H1 (cell line): ENCODE data around the gene FAM131A. TPM values are rescaled to one million over a fixed set of nuclear protein-coding genes. Genes with fewer than 3 reads are reported as not detected.

Experiments
- CEBPB ChIP-seq: IDR thresholded peaks from 2 replicates; pipeline ENCODE4 v1.6.1; 2012; ENCODE audit warnings: low read depth, low read length
- CHD2 ChIP-seq: IDR thresholded peaks from 2 replicates; pipeline ENCODE4 v1.6.1; 2012; ENCODE audit warnings: low read length, improper control_type of control experiment
- MAFK ChIP-seq: IDR thresholded peaks from 2 replicates; pipeline ENCODE4 v1.6.1; 2012; ENCODE audit warnings: low read depth, mild to moderate bottlenecking, improper control_type of control experiment, low read length
- NRF1 ChIP-seq: IDR thresholded peaks from 2 replicates; pipeline ENCODE4 v1.6.1; 2011; ENCODE audit warnings: mild to moderate bottlenecking, low read depth, low read length, improper control_type of control experiment
- POLR2A ChIP-seq, 2 experiments: IDR thresholded peaks; 1 replicate in 1 of 2; 2 replicates in 1 of 2; pipeline ENCODE4 v1.6.1; 2011; ENCODE audit warnings: low read depth in 2 of 2, low read length in 2 of 2, mild to moderate bottlenecking in 2 of 2; ENCODE audit errors: control extremely low read depth in 1 of 2
- SIN3A ChIP-seq, 2 experiments: IDR thresholded peaks in 1 of 2; conservative IDR thresholded peaks in 1 of 2; 2 replicates each; pipeline ENCODE4 v1.6.1; 2011 to 2012; ENCODE audit warnings: low read length in 2 of 2, improper control_type of control experiment in 1 of 2, low read depth in 1 of 2, mild to moderate bottlenecking in 1 of 2
- SIRT6 ChIP-seq: IDR thresholded peaks from one replicate; pipeline ENCODE4 v1.7.1; 2012; ENCODE audit warnings: low read length, inconsistent platforms
- SP2 ChIP-seq: IDR thresholded peaks from 2 replicates; pipeline ENCODE4 v1.6.1; 2012; ENCODE audit warnings: mild to moderate bottlenecking, low read length, inconsistent platforms
- SRF ChIP-seq: IDR thresholded peaks from 2 replicates; pipeline ENCODE4 v1.6.1; 2011; ENCODE audit warnings: mild to moderate bottlenecking, low read depth, low read length, moderate library complexity
- SUZ12 ChIP-seq: fragments of 200-600 bp; sonication (generic); IDR thresholded peaks from 2 replicates; pipeline ENCODE4 v1.6.1; 2012; ENCODE audit warnings: mild to moderate bottlenecking, inconsistent platforms, low read length, moderate library complexity, mixed read lengths
- polyA plus RNA-seq, 7 experiments: library from polyadenylated mRNA; depleted of rRNA in 3 of 7; stranded (reverse) in 5 of 7; unstranded in 2 of 7; fragments of >200 nt in 5 of 7; fragments of 200-250 nt in 2 of 7; gene quantifications; 1 replicate in 5 of 7; 2 replicates in 1 of 7; 4 replicates in 1 of 7; pipeline versions ENCODE4 v1.2.1 to v1.2.3, GENCODE V29; 2011 to 2013; ENCODE audit warnings: missing spikeins in 2 of 7, mixed read lengths in 2 of 7
- total RNA-seq: library from RNA; stranded (reverse); fragmentation: NEBNext Ultra II Directional; extraction: Animal tissue kit (Norgen Biotek cat#: 25700); gene quantifications from 2 replicates; pipeline ENCODE4 v1.2.1, GENCODE V29; 2021
- TF ChIP-seq, protein P1 (sequence below): fragments of 300-600 bp; sonication (generic); IDR thresholded peaks from 2 replicates; pipeline ENCODE4 v1.7.1; 2012; ENCODE audit warnings: low read length, moderate library complexity, mild to moderate bottlenecking, inconsistent platforms; ENCODE audit not compliant: insufficient replicate concordance
- TF ChIP-seq, protein P2 (sequence below): IDR thresholded peaks from 2 replicates; pipeline ENCODE4 v1.6.1; 2012; ENCODE audit warnings: inconsistent platforms

FAM131A gene
- total and polyA plus RNA-seq, 2 of the 8 experiments (the other 6 are each of a cell fraction or from before 2014, with no cell fraction given), result 16.0 to 21.9 TPM

DNA sequence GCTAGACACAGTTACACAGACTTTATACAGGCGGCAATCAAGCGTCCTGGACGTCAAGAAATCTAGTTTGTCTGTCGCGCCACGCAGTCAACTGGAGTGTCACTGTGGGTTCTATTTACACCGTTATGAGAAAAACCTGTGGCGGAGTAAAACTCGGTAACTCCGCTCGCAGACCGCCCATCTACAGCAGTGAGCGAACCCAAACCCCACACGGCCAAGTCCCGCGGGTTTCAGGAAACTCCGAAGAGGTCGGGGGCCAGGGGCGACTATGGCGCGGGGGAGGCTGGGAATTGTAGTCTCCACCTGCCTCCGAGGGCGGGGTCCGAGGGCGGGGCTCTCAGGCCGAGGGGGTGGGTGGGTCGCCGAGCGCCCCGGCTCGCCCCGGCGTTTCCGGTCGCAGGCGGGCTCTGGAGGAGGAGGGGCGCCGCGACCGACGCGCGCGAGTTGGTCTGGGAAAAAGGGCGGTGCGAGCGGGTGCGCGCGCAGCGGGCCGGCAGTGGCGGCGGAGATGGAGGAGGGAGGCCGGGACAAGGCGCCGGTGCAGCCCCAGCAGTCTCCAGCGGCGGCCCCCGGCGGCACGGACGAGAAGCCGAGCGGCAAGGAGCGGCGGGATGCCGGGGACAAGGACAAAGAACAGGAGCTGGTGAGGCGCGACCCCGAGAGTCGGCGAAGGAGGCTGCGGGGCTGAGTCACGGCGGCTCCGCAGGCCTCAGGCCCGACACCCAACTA, 38.5 kb upstream of the FAM131A start, which contains the start of gene PSMD2 (continued):
- TF ChIP-seq, protein P1, sequence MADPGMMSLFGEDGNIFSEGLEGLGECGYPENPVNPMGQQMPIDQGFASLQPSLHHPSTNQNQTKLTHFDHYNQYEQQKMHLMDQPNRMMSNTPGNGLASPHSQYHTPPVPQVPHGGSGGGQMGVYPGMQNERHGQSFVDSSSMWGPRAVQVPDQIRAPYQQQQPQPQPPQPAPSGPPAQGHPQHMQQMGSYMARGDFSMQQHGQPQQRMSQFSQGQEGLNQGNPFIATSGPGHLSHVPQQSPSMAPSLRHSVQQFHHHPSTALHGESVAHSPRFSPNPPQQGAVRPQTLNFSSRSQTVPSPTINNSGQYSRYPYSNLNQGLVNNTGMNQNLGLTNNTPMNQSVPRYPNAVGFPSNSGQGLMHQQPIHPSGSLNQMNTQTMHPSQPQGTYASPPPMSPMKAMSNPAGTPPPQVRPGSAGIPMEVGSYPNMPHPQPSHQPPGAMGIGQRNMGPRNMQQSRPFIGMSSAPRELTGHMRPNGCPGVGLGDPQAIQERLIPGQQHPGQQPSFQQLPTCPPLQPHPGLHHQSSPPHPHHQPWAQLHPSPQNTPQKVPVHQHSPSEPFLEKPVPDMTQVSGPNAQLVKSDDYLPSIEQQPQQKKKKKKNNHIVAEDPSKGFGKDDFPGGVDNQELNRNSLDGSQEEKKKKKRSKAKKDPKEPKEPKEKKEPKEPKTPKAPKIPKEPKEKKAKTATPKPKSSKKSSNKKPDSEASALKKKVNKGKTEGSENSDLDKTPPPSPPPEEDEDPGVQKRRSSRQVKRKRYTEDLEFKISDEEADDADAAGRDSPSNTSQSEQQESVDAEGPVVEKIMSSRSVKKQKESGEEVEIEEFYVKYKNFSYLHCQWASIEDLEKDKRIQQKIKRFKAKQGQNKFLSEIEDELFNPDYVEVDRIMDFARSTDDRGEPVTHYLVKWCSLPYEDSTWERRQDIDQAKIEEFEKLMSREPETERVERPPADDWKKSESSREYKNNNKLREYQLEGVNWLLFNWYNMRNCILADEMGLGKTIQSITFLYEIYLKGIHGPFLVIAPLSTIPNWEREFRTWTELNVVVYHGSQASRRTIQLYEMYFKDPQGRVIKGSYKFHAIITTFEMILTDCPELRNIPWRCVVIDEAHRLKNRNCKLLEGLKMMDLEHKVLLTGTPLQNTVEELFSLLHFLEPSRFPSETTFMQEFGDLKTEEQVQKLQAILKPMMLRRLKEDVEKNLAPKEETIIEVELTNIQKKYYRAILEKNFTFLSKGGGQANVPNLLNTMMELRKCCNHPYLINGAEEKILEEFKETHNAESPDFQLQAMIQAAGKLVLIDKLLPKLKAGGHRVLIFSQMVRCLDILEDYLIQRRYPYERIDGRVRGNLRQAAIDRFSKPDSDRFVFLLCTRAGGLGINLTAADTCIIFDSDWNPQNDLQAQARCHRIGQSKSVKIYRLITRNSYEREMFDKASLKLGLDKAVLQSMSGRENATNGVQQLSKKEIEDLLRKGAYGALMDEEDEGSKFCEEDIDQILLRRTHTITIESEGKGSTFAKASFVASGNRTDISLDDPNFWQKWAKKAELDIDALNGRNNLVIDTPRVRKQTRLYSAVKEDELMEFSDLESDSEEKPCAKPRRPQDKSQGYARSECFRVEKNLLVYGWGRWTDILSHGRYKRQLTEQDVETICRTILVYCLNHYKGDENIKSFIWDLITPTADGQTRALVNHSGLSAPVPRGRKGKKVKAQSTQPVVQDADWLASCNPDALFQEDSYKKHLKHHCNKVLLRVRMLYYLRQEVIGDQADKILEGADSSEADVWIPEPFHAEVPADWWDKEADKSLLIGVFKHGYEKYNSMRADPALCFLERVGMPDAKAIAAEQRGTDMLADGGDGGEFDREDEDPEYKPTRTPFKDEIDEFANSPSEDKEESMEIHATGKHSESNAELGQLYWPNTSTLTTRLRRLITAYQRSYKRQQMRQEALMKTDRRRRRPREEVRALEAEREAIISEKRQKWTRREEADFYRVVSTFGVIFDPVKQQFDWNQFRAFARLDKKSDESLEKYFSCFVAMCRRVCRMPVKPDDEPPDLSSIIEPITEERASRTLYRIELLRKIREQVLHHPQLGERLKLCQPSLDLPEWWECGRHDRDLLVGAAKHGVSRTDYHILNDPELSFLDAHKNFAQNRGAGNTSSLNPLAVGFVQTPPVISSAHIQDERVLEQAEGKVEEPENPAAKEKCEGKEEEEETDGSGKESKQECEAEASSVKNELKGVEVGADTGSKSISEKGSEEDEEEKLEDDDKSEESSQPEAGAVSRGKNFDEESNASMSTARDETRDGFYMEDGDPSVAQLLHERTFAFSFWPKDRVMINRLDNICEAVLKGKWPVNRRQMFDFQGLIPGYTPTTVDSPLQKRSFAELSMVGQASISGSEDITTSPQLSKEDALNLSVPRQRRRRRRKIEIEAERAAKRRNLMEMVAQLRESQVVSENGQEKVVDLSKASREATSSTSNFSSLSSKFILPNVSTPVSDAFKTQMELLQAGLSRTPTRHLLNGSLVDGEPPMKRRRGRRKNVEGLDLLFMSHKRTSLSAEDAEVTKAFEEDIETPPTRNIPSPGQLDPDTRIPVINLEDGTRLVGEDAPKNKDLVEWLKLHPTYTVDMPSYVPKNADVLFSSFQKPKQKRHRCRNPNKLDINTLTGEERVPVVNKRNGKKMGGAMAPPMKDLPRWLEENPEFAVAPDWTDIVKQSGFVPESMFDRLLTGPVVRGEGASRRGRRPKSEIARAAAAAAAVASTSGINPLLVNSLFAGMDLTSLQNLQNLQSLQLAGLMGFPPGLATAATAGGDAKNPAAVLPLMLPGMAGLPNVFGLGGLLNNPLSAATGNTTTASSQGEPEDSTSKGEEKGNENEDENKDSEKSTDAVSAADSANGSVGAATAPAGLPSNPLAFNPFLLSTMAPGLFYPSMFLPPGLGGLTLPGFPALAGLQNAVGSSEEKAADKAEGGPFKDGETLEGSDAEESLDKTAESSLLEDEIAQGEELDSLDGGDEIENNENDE, result no peak
- TF ChIP-seq, protein P2, sequence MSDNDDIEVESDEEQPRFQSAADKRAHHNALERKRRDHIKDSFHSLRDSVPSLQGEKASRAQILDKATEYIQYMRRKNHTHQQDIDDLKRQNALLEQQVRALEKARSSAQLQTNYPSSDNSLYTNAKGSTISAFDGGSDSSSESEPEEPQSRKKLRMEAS, result no peak
- TF ChIP-seq SIN3A (conservative IDR thresholded peaks at IDR 0.05 in 1 of 2, IDR thresholded peaks at IDR 0.05 in 1 of 2; ENCODE audit: low read depth in 1 of 2, low read length in 2 of 2), result no peak
- no peak for TF ChIP-seq CEBPB
- TF ChIP-seq NRF1, result no peak
- TF ChIP-seq SP2, result no peak
- TF ChIP-seq MAFK, result no peak
- peak; percentile 92 for TF ChIP-seq CHD2
- TF ChIP-seq POLR2A (IDR thresholded peaks at IDR 0.05; ENCODE audit: control extremely low read depth in 1 of 2, low read depth in 2 of 2, low read length in 2 of 2), result peak; percentile 80 to 83
- TF ChIP-seq SUZ12, result no peak
- TF ChIP-seq SRF, result no peak
- TF ChIP-seq SIRT6, result no peak
